Stromal cell of bone marrow (primary cell): ENCODE data around the gene FAM222B.
A peak's percentile ranks its signal among the peaks of the same experiment; 100 is the strongest.

Experiments
- DNase-seq: peaks from one replicate; pipeline ENCODE4 v3.0.0-alpha.2; 2012; ENCODE audit warnings: low read depth

FAM222B gene

DNA sequence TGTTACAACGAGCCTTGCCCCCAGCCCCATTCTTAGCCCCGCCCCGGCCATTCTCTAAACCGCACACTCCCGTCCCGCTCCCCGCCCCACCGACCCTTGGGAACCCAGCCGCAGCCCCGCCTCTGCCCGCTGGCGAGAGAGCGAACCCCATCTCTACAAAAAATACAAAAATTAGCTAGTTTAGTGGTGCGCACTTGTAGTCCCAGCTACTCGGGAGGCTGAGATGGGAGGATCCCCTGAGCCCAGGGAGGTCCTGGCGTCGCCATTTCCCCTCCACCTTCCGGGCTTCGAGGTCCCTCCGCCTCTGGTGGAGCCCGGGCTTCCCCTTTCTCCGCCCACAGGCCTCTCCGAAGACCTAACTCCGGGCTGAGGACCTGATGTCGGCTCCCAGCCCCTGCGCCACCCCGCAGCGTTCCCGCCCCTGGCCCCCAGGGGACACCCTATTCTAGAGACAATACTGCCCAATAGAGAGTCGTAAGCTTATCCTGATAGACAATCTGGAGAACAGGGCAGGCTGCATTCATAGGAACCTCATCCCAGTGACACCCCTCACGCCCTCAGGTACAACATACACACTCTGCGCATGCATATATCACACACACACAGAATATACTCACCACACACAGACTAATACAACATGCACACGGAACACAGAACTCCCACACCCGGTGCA lies 130.4 kb downstream of the FAM222B start:
- no peak for DNase-seq

DNA sequence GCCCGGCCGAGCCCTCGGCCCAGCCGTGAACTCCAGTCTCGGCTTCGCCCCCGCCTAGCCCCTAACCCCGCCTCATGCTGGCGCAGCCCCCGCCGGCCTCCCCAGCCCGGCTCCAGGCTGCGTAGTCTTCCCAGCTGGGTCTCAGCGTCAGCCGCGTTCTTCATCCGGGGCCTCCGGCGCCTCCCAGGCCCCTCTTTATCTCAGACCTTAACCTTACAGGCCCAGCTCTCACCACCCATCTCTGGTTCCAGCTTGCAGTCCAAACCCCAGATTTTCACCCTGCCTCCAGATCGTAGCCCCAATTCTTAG lies 130.9 kb downstream of the FAM222B start, which contains the start of gene PROCA1:
Gene PROCA1, minus strand, starts transcription at position 166 of the 309 bp plus-strand sequence. CDS start 228 bp downstream, outside the sequence.
- DNase-seq, result no peak

DNA sequence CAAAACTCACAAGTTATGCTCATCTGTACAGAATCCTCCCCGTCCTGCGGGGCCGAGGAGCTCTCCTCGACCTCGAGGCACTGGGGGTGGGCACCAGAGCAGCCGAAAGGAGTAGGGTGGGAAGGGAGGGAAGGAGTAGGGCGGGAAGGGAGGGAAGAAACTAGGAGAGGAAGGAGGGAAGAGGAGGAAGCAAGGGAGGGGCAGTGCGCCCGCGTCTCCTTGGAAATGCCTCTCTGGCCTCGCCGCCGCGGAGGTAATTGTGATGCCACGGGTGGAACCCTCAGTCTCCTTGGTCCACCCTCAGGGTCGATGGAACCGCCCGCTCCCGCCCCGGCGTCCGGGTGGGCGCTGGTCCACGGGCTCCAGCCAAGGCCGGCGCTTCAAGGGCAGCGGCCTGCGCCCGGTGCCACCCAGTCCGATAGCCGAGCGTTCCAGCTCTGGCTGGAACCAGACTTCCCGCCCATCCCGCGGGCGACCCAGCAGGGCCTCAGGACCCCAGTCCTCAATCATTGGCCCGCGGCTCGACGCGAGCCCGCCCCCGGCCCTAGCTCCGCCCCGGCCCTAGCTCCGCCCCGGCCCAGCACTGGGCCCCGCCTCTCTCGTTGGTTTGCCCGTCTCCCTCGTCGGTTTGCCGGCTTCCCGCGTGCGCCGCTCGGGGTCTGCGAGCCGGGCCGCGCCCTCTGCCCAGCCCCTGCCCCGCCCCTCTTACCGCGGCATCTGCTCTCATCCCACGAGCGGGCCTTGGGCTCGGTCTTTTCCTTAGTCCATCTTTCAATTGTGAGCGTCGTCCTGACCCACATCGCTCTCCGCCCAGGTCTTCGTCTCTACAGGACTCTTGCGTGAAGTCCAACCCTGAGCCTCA lies 131.5 kb downstream of the FAM222B start:
- DNase-seq, result peak; percentile 79

DNA sequence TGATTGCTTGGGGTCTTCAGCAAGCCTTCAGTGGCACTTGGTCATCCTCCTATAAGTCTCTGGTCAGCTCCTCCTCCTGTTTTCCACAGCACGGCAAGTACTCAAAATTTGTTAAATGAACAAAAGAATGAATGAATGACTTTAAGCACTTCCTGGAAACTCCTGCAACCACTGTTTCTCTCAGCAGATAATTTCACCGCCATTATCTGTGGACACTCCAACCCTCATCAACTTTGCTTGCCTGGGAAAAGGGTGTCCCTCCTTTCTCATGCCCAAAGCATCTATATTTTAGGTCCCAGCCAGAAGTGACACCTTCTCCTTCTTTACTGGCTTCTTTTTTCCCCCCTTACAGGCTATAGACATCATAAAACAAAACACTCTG lies 135.3 kb downstream of the FAM222B start:
- no peak for DNase-seq

DNA sequence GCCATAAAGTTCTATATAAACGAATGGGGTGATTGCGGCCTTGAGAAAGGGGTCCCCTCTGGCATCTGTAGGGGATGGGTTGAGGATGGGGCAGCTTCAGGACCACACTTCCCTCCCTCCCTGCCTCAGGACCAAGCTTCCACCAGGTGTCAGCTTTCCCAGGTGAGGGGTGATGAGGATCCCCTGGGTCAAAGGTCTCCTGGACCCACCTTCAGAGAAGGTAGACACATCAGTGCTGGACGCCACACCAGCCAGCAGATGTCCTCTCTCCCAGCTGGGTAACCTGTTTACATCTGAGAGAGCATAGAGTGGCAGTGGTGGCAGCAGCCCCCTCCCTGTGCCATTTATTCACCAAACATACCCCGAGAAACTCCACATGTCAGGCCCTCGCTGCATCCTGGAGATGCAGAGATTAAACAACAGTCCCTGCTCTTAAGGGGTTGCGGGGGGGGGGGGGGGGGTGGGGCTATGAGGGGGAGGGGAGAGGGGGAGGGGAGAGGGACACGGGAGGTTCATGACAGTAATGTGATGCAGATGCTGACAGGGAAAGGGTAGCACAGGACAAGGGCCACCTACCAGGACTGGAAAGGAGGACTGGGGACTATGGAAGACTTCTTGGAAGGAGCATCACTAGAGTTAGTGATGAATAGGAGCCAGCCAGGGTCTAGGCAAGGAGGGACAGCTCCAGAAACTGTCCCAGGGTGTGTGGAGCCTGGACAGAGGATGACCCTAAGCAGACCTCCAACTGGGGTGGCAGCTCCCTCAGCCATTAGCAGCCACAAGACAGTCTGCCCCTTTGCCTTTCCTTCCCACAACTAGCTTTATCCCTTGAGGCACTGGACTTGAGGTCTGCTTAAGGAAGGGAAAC lies 135.9 kb downstream of the FAM222B start:
- no peak for DNase-seq
